Ishikawa (cell line): ENCODE data around the gene LRFN4.

Source experiments
- CEBPB ChIP-seq: IDR thresholded peaks from 2 replicates; pipeline ENCODE4 v1.6.1; 2012
- CREB1 ChIP-seq: IDR thresholded peaks from 2 replicates; pipeline ENCODE4 v1.6.1; 2012; ENCODE audit warnings: low read depth
- EGR1 ChIP-seq: IDR thresholded peaks from 2 replicates; pipeline ENCODE4 v1.6.1; 2012
- EP300 ChIP-seq: IDR thresholded peaks from 2 replicates; pipeline ENCODE4 v1.6.1; 2012; ENCODE audit warnings: borderline replicate concordance
- FOXM1 ChIP-seq: IDR thresholded peaks from 2 replicates; pipeline ENCODE4 v1.6.1; 2012; ENCODE audit warnings: low read depth, borderline replicate concordance
- MAX ChIP-seq: IDR thresholded peaks from 2 replicates; pipeline ENCODE4 v1.6.1; 2012
- NFIC ChIP-seq: IDR thresholded peaks from 2 replicates; pipeline ENCODE4 v1.6.1; 2012
- RAD21 ChIP-seq: IDR thresholded peaks from 2 replicates; pipeline ENCODE4 v1.6.1; 2012; ENCODE audit warnings: low read depth
- REST ChIP-seq: IDR thresholded peaks from 2 replicates; pipeline ENCODE4 v1.6.1; 2012; ENCODE audit warnings: low read depth, mild to moderate bottlenecking
- TAF1 ChIP-seq: IDR thresholded peaks from 2 replicates; pipeline ENCODE4 v1.6.1; 2012; ENCODE audit warnings: low read depth, mild to moderate bottlenecking
- TCF12 ChIP-seq: IDR thresholded peaks from 2 replicates; pipeline ENCODE4 v1.6.1; 2012; ENCODE audit warnings: low read depth
- TEAD4 ChIP-seq: IDR thresholded peaks from 2 replicates; pipeline ENCODE4 v1.6.1; 2012
- USF1 ChIP-seq: IDR thresholded peaks from 2 replicates; pipeline ENCODE4 v1.6.1; 2012
- YY1 ChIP-seq: IDR thresholded peaks from 2 replicates; pipeline ENCODE4 v1.6.1; 2012; ENCODE audit warnings: low read depth
- ZBTB7A ChIP-seq: IDR thresholded peaks from 2 replicates; pipeline ENCODE4 v1.6.1; 2012; ENCODE audit warnings: low read depth

Gene LRFN4

DNA sequence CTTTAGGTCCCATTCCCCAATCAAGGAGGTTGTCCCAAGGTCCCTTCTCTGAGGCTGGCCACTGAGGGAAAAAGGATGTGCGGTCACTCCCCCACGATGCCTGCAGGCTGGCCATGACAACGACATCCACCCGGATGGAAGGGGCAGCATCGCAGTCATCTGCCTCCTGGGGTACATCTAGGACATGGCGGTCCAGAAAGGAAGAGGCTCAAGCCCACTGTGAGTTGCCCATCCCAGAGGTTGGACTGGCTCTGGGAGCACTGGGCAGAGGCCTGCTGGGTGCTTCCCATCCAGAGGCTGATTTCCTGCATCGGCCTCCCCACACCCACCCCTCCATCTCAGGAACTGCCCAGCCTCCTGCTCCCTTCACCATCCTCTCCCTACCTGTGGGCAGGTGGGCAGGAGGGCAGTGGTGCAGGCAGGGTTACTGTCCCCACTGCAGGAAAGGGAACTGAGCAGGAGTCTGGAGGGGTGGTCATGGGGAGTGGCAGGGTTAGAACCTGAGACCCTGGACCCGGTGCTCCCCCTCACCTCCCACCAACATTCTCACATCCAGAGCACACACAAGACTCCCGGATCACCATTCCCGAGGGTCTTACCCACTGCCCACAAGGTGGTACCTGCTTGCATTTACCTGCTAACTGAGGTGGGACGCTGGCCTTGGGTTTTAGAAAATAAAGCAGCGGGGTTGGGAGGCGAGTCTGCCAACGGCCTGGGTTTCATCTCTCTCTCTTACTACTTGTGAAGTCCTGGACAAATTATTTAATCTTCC is 9.2 kb upstream of the LRFN4 start:
- no peak for TF ChIP-seq EGR1
- TF ChIP-seq EP300, result no peak
- no peak for TF ChIP-seq FOXM1
- TF ChIP-seq TAF1, result no peak
- no peak for TF ChIP-seq REST
- TF ChIP-seq TCF12, result no peak
- no peak for TF ChIP-seq CEBPB
- TF ChIP-seq RAD21, result no peak
- no peak for TF ChIP-seq NFIC
- no peak for TF ChIP-seq CREB1
- TF ChIP-seq USF1, result no peak
- TF ChIP-seq YY1, result no peak

GRCh38 chr11:66848671-66849500 is 8.0 kb upstream of the LRFN4 start:
- no peak for TF ChIP-seq REST
- no peak for TF ChIP-seq EP300
- no peak for TF ChIP-seq CREB1
- no peak for TF ChIP-seq ZBTB7A

GRCh38 chr11:66849501-66850234 is 7.2 kb upstream of the LRFN4 start:
- TF ChIP-seq TEAD4 (no peak), EGR1 (no peak), CREB1 (no peak), TAF1 (no peak), YY1 (no peak), CEBPB (no peak), ZBTB7A (no peak), TCF12 (no peak), USF1 (no peak), FOXM1 (no peak), MAX (no peak), RAD21 (no peak), REST (no peak), EP300 (no peak), NFIC (no peak)

DNA sequence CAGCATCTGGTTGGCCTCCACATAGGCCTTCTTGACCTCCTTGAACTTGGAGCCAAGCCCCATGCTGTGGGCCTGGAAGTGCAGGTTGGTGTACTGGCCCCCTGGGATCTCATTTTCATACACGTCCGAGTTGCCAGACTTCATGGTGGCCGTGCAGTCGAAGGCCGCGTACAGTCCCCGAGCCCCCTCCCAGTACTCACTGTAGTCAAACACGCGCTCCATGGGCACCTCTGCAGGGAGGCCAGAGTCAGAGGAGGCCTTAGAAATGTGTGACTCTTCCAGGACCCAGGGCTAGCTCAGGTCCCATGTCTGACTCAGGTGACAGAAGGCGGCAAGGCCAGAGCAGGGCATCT is 6.7 kb upstream of the LRFN4 start:
- TF ChIP-seq FOXM1, result no peak
- TF ChIP-seq EP300, result no peak
- TF ChIP-seq CREB1, result no peak
- TF ChIP-seq MAX, result no peak
- no peak for TF ChIP-seq REST
- TF ChIP-seq TAF1, result no peak
